ENCODE results near the gene CYP19A1.
"Not testable (repeated sequence)": the region's sequence is repeated elsewhere in the genome, so short reads cannot be mapped to it uniquely, and the experiment has no call there.

CYP19A1 gene

DNA sequence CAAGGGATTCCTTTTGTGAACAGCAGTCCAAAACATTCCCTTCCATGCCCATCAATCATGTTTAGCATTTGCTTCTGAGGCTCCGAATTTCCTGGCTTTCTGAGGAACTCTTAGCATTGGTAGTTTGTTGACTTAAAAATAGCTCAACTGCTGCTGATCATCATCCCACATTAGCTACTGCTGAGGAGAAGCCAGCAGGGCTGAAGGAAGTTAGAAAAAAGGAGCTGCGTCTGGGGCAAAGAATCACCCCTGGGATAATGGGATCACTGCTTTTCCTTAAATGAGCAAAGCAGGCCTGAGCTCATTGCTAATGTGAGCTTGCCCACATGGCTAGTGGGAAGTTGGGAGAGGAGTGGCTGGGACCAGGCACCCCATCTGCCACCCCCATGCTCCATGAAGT is 39.8 kb downstream of the CYP19A1 start:
- no peak for DNase-seq (ENCODE audit: low read depth)

DNA sequence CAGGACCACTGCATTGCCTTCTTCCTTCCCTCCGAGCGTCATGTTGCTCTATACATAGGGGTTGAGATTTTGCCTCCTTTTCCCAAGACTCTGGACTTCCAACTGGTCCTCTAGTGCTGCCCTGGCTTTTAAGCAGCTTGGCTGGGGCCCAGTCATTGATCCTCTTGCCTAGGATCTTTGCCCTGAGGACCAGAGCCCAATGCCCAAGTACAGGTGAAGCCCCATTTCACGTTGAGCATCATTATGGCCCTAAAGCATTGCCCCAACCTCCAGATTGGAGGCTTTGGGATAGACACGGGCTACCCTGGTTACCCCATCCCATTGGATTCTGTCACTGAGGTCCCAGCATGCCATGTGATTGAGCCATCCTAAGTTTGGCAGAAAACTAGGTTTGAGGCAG is 47.7 kb downstream of the CYP19A1 start:
- DNase-seq (ENCODE audit: low read depth): no peak

DNA sequence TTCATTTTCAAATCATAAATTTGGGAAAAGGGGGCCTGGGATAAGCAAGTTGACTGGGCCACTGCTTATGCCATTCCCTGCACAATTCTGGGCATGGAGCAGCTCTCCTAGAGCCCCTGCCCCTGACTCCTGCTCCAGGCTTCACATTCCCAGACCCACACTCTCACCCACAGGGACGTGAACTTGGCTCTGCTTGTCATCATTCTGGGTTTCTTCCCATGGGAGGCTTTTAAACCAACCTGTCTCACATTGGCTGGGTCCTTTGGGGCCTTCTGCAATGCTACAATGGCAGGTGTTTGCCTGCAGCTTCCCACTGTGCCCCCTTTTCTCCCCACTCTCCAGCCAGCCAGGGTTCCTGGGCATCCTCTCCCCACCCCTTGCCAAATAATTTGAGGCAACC is 49.1 kb downstream of the CYP19A1 start:
- no peak for DNase-seq (ENCODE audit: low read depth)

DNA sequence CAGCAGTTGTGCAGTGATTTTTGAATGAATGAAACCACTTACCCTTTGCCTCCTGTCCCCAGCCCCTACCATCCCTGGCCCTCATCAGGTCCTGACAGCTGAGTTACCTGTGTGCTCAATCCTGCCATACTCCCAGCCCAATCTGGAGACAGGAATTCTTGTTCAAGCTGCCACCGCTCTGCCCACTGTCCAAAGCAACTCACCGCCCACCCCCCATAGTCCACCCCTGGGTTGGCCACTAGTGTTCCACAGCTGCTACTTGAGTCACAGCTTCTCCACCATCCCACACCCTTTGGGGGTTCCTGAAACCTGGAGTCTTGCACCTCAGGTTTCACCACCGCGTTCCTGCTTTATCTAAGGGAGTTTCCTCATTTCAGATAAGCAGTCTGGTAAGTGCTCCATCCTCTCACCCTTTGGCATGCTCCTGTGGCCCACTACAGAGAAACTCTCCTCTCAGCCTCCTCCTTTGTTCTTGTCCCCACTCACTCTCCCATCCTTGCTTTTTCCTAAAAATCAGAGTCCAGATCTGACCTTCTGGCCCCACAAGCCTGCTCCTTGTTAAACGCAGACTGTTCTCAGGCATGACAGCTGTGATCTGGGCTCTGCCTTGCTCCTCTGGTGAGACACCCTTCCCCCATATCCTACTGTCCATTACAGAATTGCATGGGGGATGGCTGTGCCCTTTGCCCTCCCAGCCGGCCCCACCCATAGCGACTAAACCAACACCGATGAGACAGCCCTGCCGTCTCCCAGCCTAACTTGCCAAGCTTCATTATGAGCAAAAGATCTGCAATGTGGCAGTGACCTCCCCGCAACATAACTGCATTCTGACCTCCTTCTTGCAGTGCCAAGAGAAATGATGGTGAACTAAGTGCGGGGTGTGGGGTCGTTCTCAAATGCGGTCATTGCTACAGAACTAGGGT is 50.0 kb downstream of the CYP19A1 start:
- DNase-seq (ENCODE audit: low read depth): no peak

DNA sequence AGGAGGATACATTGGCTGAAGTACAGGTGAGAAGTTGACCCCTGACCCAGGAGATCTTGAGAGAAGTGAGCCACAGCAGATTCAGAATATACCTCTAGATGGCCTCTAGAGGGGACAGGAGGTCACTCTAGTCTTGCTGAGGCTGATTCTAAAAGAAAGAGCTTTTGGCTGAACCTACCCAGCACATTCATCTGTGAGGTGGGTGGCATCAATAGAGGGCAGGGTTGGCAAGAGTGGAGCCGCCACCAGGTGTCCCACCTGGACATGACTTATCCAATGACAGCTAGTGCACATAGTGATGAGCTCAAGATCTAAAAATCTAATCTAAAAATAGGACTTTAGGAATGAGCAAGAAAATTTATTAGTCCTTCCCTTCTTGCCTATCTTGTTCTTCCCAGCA is 51.6 kb downstream of the CYP19A1 start:
- no peak for DNase-seq (ENCODE audit: low read depth)

DNA sequence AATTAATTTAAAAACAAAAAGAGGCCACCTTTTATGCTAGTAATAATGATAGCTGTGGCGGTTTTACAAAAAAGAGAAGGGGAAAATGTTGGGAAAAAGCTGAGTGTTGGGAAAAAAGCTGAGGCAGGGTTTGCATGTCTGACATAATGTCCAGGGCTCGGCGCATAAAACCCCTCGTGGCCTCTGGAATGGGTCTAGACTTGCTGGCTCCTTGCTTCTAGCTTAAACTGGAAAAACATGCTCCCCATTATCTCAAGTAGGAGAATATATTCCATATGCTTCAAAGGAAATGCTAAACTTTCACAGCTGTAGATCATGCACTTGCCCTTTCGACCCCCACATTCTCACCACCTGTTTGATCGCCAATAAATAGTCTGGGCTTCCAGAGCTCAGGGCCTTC is 53.0 kb downstream of the CYP19A1 start:
- DNase-seq (ENCODE audit: low read depth): no peak

DNA sequence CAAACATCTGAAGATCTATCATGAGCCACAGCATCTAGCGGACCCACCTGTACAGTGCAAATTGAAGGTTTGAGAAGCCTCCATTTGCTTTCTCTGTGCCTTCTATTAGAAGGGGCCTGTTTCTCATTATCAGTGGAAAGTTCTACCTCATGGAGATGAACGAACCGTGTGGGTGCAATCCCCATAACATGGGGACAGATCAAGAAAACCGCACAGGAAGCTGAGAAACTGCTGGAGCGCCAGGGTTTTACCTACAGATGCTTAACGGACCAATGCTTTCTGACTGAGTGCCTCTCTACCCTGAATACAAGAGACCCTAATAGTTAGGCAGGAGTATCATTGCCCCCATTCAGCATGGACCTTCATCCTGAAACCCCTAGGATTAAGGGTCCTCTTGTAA is 53.5 kb downstream of the CYP19A1 start:
- no peak for DNase-seq (ENCODE audit: low read depth)

DNA sequence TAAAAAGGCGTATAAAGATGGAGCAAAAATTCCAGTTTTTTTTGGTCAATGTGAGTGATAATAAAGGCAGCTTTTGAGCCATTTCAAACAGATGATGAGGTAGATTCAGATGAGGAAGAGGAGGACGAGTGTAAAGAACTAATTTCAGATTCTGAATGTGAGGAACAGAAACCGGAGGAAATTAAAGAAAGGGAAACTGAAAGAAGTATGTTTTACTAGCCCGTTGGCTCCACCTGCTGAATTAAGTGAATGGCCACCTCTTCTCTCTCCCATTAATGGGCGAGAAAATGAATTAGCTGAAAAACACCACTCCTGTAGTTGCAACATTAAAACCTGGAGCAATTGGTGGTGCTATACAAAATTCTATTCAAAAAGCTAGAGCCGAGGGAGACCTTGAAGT is 55.4 kb downstream of the CYP19A1 start:
- no peak for DNase-seq (ENCODE audit: low read depth)

DNA sequence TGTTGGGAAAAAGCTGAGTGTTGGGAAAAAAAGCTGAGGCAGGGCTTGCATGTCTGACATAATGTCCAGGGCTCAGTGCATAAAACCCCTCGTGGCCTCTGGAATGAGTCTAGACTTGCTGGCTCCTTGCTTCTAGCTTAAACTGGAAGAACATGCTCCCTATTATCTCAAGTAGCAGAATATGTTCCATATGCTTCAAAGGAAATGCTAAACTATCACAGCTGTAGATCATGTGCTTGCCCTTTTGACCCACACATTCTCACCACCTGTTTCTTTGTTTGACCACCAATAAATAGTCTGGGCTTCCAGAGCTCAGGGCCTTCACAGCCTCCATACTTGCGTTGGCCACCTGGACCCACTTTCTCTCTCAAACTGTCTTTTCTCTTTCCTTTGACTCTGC is 56.2 kb downstream of the CYP19A1 start:
- not testable (repeated sequence) for DNase-seq (ENCODE audit: low read depth)

DNA sequence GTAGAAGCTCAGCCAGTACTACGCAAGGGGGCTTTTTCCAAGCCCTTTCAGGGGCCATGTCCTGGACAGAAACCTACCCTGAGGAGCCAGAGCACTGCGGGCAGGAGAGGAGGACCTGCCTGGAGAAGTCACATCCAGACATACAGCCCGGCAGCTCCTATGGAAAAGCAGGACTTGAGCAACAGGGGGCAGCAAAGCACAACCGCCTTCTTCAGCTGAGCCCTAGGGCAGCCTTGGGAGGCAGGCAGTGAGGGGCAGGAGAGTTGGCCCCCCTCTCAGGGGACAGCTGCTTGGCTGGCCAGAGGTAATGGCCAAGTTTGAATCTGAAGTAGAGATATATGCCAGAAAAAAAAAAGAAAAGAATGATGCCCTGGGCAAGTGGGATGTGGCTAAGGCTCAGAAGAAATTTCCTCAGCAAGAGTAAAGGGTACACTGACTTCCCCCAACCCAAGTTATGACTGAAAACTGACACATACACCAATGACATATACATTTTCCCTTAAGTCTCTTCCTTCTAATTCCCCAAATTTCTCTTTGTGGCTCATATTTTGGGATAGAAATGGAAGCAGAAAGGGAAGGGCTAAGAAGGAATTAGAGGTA is 56.9 kb downstream of the CYP19A1 start:
- DNase-seq (ENCODE audit: low read depth): no peak

DNA sequence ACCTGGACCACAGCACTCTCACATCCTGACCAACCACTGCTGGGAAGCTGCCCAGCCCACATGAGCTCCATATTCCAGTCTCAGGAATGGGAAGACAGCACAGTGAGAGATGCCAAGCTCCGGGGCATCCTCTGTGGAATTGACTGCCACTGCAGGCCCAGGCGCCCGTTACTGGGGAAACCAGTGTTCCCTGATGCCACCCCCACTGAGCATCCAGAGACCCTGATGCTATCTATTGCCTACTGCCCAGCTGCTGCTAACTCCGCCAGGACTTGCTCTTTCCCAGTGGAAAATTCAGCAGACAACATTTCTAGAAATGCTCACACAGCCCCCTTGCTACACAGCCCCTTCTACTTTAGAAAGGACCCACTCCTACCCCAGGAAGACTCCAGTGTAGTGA is 57.6 kb downstream of the CYP19A1 start:
- DNase-seq (ENCODE audit: low read depth): no peak

DNA sequence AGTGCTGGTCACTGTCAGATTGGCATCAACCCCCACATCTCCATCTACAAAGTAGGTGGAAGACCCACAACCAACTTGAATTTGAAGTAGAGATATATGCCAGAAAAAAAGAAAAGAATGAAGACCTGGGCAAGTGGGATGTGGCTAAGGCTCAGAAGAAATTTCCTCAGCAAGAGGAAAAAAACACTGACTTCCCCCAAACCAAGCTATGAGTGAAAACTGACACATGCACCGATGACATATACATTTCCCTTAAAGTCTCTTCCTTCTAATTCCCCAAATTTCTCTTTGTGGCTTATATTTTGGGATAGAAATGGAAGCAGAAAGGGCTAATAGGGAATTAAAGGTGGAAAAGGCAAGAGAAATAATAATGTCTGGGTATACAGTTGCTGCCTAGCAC is 59.0 kb downstream of the CYP19A1 start:
- no peak for DNase-seq (ENCODE audit: low read depth)

DNA sequence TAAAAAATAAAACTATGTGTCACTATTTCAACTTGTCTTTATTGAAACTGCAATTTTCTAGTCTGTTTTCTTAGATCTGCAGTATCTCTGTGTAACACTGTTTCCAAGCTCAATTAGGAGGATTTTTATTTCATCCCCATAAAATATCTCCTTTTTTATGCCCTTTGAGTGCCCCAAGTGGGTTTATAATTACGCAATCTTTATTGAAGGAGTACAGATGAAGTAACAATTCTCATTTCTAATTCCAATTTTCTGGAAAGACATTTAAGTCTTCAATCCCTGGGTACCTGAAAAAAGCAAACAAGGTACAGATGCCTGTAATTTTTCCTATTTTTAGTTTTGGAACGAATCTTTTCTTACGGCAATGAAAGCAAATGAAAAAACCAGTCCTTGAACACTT is 61.3 kb downstream of the CYP19A1 start:
- no peak for DNase-seq (ENCODE audit: low read depth)

DNA sequence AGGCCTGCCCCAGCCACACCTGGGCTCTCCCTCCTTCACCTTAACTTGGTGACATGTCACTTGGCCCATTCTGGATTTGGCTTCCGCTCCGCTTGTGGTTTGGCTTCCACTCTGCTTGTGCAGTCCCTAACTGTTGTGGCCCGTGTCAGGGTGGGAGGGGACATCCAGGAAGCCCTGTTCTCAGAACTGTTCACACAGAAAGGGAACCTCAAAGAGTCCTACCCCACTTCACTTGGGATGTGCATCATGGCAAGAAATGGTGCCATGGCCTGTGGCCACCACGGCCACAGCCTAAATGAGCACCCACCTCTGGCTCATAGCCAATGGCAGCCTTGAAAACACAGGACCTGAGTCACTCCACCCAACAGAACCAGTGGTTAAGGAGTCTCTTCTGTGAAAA is 63.4 kb downstream of the CYP19A1 start:
- no peak for DNase-seq (ENCODE audit: low read depth)

DNA sequence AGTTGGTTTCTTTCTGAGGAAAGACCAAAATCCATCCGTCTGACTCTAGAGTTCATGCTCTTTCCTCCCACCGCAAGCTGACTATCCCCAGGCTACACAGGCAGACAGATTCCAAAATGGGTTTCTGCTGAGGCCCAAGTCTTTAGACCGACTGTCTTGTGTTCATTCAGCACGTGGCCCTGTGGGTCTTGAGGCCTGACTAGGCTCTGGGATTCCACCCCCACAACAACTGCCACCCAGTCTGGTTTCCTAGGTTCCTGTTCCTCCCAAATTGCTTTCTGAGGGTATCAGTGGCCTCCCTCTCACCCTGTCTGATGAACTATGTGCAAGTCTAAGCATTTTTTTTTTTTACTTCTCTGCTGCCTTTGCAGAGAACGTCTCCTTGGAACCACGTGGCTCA is 67.7 kb downstream of the CYP19A1 start:
- no peak for DNase-seq (ENCODE audit: low read depth)

DNA sequence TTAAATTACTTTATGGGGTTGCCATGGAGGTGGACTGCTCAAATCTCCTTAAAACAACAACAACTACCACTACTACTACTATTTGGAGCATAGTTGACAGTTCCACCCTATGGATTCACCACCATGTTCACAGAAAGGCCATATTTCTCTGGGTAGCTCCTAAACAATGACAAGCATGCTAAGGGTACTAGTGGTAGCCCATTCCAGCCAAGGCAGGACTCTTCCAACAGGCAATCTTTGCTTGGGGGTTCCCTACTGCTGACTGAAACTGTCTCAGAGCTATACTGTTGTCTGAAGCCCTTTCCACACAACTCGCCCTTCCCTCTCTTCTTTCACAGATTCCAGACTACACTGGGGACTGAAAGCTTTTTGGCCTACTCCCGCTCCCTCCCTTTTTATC is 68.9 kb downstream of the CYP19A1 start:
- no peak for DNase-seq (ENCODE audit: low read depth)

DNA sequence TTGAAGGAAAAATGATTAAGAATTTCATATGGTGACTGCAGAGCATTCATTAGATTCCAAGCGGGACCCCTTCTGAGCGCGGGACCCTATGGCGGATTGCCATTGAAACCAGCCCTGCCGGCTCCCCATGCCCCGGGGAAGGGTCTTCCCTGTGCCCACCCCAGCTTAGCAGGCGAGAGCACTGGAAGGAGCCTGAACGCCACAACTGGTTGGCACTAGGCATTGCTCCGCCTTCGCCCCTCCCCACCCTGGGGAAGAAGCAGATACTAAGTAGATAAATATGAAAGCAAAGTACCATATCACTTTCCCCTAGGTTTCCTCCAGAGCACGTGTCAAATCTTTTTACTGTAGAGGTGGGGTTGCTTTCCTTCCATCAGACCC is 70.7 kb downstream of the CYP19A1 start:
- no peak for DNase-seq (ENCODE audit: low read depth)

DNA sequence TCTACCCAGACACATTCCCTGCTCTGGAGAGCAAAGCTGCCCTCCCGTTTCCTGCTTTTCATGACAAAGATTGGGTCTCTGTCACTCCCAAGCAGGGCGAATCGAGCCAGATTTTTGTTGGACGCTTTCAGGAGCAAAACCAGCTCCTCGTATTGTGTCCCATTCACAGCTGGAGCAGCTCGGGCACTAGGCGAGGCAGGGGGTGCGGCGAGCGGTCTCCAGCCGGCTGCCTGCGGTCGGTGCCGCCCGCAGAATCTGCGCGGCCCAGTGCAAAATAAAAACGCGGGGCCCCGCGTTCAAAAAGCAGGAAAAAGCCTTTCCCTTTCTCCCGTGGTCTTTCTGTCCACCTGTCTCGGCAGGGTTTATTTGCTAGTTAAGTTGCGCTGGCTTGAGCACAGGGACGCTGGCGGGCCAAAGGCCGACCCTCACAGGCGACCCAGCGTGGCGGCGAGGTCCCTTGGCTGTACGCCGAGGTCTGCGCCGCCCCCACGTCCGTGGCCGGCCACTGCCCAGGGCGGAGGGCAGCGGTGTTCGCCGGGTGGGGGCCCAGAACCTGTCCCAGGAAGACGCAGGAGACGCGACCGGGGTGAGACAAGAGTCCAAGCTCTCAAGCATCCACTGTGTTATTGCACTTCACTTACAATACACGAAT is 71.2 kb downstream of the CYP19A1 start:
- DNase-seq (ENCODE audit: low read depth): no peak

DNA sequence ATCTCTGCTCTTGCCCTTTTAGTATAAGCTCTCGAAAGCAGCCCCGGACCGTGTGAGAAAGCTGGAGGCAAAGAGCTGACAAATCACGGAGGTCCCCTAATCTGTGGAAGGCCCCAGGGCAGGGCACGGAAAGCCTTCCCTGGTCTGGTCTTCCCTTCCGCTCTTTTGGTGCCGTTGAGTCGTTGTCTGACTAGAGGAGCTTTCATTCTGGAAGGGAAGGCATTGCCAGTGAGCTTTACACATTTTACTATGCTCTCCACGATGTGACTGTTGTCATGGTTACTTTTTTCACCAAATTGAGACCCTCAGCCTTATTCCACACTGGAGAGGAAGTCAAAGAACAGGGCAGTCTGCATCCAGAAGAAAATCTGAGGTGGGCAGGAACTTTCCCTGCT is 71.7 kb downstream of the CYP19A1 start:
- no peak for DNase-seq (ENCODE audit: low read depth)

DNA sequence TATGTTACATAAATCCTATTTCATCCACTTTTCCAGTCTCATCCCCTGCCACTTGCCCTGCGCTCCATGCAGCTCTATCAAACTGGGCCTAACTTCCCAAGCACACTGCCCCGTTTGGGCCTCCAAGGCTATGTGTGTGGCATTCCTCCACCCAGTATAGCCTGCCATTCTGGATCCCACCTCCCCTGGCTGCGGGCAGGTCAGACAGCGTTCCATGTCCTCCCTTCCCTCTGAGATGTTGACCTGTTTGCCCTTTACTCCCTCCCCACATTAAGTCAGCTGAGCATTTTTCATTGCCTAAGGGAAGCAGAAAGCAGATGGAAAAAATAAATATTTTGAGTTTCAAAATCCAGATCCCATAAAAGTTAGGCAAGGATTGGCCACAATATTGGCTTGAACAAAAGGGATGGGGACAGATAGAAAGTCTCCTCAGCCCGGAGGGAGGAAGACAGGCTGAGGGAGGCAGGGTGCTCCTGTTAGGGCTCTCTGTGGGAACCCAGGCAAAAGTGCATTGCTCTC is 73.3 kb downstream of the CYP19A1 start:
- DNase-seq (ENCODE audit: low read depth): no peak

DNA sequence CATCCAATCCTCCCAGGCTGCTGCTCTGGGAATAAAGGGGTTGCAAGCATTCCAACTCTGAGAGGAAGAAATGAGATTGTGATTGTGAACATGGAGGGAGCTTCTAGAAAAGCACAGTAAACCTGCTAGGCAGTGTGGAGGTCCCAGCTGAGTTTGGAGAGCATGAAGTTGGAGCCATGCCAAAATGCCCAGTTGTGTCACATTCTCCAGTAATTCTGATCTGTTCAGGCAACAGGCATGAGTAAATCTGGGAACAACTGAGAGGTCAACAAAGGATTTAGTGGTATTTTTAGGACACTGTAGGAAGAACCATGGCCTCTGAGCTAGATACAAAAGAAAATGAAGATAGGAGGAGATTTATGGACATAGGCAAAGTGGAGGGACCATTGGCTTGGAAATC is 74.7 kb downstream of the CYP19A1 start:
- no peak for DNase-seq (ENCODE audit: low read depth)

DNA sequence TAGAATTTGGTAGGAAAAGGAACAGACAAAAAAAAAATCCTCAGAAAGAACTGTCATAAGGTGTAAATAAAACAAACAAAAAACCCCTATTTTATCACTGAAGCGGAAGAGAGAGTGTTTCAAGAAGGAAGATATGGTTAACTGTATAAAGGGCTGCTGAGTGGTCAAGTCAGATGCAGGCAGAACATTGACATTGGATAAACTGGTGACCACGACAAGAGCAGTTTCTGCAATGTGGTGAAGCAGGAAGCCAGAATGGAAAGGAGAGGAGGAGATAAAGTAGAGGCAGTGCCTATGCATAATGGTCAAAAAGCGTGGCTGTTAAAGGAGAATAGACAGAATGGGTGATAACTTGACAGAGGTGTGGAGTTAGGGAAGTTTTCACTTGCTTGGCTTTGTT is 75.3 kb downstream of the CYP19A1 start:
- DNase-seq (ENCODE audit: low read depth): no peak

DNA sequence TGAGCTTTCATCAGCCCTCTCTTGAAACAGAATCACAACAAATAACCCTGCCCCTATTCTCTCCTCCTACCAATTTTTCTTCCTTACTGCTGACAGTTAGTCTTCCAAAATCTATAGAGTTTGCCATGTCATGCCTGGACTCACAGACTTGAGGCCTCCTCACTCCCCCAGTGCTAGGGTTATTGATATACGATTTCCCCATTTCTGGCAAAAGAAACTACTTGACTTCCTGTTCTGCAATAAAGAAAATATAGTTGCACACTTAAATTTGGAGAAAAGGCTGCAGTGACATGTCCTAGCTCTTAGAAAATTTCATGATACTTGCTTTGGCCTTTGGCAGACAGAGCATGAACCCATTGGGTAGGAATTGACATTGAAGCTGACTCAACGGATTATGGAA is 75.9 kb downstream of the CYP19A1 start:
- DNase-seq (ENCODE audit: low read depth): no peak
